Adipose tissue (tissue), 3 donors: ENCODE results near the gene GOLM1. TPM values are rescaled to one million over a fixed set of nuclear protein-coding genes. Genes with fewer than 3 reads are reported as not detected.
"Not testable (repeated sequence)": the region's sequence is repeated elsewhere in the genome, so short reads cannot be mapped to it uniquely, and the experiment has no call there.

Source experiments
- H3K27ac ChIP-seq: one replicate; pipeline ENCODE4 v1.5.1; 2013; ENCODE audit warnings: low read depth, low read length
- WGBS, 3 donors: extraction: QIAGEN DNeasy Blood & Tissue Kit; methylation state at CpG; one replicate each; pipeline ENCODE4 v1.1.7; 2013; 5-methylcytosine and 5-hydroxymethylcytosine counted together
- polyA plus RNA-seq, 3 donors: library from polyadenylated mRNA; stranded (reverse); fragments of 200-250 nt; gene quantifications; one replicate each; pipeline ENCODE4 v1.2.3, GENCODE V29; 2013
- donor health status: healthy with polysubstance abuse.
- donor health status: Bipolar disorder and iron deficiency.
- donor health status: healthy.

The GOLM1 gene
- polyA plus RNA-seq, 3 donors, result 17.0 to 21.9 (median 17.0) TPM

- WGBS, 3 donors, result 88 to 92% (median 90%) methylated on average over 19 to 21 of the region's 21 CpGs
- no peak overlapping the region for H3K27ac ChIP-seq
Measured at GRCh38 chr9:86052556-86053468, 46.5 kb downstream of the GOLM1 start.

DNA sequence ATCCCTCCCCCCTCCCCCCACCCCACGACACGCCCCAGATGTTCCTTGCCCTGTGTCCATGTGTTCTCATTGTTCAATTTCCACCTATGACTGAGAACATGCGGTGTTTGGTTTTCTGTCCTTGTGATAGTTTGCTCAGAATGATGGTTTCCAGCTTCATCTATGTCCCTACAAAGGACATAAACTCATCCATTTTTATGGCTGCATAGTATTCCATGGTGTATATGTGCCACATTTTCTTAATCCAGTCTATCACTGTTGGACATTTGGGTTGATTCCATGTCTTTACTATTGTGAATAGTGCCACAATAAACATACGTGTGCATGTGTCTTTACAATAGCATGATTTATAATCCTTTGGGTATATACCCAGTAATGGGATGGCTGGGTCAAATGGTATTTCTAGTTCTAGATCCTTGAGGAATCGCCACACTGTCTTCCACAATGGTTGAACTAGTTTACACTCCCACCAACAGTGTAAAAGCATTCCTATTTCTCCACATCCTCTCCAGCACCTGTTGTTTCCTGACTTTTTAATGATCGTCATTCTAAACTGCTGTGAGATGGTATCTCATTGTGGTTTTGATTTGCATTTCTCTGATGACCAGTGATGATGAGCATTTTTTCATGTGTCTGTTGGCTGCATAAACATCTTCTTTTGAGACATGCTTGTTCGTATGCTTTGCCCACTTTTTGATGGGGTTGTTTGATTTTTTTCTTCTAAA, 51.2 kb downstream of the GOLM1 start:
- 89 to 94% (median 91%) methylated on average over 6 of the region's 7 CpGs for WGBS, 3 donors
- H3K27ac ChIP-seq, result not testable (repeated sequence)

GRCh38 chr9:86047361-86047760, 52.0 kb downstream of the GOLM1 start:
- WGBS, 3 donors, result 93 to 95% (median 94%) methylated on average over 13 of the region's 13 CpGs
- H3K27ac ChIP-seq, result no peak overlapping the region

DNA sequence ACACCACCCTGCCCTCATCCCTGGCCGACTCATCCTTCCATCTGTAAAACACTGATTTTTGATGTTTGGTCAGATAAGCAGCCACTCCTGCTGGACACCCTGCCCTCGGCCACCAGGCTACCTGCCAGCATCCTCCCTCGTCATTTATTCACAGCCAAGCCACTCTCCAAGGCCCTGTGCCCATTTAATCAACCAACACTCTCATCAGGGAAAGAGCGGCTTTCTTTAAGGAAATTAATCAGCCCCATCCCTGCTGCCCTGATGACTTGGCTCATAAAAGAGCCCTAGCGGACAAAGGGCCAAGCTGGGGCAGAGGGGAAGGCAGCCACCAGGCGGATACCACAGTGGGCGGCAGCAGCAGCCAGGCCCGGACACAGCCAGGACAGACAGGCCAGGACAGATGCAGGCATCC, 52.4 kb downstream of the GOLM1 start:
- 71 to 80% (median 76%) methylated on average over 8 of the region's 8 CpGs for WGBS, 3 donors
- no peak overlapping the region for H3K27ac ChIP-seq

DNA sequence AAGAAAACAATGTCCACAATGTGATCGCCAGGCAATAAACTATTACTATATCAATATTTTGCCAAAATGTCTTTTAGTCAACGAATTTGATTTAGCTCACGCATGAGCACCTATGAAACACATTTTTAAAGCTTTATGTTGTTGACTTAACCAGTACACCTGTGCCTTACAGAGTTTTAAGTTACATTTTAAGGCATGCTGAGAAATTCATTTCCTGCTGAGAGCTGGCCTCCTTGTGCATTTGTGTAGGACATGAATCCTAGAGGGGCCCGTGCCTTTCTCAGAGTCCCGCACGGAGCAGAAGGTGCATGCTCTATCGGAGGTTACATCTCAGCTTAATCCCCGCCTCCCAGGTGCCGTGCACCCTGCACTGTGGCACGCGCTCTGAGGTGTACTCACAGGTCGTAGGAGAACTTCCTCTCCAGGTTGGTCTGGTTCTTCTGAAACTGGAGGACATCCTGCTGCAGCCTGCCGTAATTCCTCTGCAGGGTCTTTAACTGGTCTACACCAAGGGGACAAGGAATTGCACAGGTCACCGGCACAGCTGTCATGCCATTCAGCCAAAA, 53.2 kb downstream of the GOLM1 start:
- H3K27ac ChIP-seq, result no peak overlapping the region
- 90 to 93% (median 92%) methylated on average over 14 of the region's 14 CpGs for WGBS, 3 donors

DNA sequence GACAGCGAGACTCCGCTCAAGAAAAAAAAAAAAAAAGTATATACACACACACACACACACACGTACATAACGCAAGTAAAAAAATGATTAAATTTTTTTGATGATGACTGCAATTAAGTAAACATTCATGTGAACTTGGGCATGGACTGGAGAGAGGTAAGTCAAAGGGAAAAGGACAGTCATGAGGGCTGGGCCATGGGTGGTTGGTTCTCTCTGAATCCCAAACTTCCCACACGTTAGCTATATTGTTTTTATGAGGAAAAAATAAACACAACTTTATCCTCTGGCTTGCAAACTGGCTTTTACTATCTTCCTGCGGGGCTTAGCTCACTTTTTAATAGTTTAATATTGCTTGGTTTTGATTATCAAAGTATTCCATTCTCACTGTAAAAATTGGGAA, 53.7 kb downstream of the GOLM1 start:
- H3K27ac ChIP-seq, result no peak overlapping the region
- 90 to 95% (median 92%) methylated on average over 6 of the region's 6 CpGs for WGBS, 3 donors

- WGBS, 3 donors, result 80 to 93% (median 90%) methylated on average over 4 of the region's 4 CpGs
- no peak overlapping the region for H3K27ac ChIP-seq
Measured at GRCh38 chr9:86043999-86044398, 55.4 kb downstream of the GOLM1 start.

GRCh38 chr9:86043586-86043985, 55.8 kb downstream of the GOLM1 start:
- WGBS, 3 donors, result 91 to 95% (median 92%) methylated on average over 5 of the region's 5 CpGs
- no peak overlapping the region for H3K27ac ChIP-seq

DNA sequence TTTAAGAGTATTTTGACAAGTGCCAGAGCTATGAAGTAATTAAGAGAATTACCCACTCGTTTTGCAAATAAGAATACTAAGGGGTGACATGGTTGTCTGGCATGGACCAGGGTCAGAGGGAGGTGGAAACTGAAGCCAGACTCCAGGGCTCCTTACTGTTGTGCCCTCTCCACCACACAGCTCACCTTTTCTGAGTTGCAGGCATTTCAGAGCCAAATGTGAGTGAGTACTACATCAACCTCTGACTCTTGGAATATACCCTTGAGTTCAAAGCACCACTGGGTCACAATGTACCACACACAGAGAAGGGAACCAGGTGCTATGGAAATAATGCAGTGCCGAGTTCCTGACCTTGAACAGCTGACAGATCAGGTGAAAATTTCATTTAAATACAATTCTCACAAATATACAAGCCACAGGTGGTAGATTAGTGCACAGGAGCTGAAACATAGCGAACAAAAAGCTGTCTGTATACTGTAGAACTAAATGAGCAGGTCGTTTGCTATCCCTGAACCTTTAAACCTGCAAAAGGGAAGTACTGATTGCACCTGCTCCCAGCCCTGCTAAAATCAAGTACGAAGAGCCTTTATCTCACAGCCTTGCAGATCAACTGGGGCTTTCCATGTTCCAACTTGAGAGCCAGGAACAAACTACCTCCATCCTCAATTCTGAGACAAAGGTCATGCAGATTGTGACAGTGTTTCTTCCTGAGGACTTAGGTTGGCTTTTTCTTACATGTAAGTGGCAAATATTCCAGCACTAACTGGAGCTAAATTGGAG, 57.0 kb downstream of the GOLM1 start:
- WGBS, 3 donors, result 39 to 77% (median 76%) methylated on average over 5 of the region's 5 CpGs
- no peak overlapping the region for H3K27ac ChIP-seq

GRCh38 chr9:86041311-86041741, 58.0 kb downstream of the GOLM1 start:
- no peak overlapping the region for H3K27ac ChIP-seq
- 39 to 56% (median 46%) methylated on average over 8 of the region's 8 CpGs for WGBS, 3 donors

DNA sequence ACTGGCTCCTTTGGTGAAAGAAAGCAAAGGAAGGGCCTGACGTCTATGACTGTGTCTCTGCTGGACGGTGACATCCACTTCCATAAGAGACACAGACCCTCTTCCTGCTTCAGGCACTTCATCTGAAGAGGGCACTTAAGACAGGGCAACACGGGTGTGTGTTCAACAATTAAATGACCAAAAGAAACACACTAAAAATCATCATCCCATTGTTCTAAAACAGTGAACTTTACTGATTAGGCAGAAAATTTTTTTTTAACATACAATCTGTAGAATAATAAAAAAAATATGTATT, 58.5 kb downstream of the GOLM1 start:
- 56 to 87% (median 68%) methylated on average over 3 of the region's 3 CpGs for WGBS, 3 donors
- no peak overlapping the region for H3K27ac ChIP-seq

DNA sequence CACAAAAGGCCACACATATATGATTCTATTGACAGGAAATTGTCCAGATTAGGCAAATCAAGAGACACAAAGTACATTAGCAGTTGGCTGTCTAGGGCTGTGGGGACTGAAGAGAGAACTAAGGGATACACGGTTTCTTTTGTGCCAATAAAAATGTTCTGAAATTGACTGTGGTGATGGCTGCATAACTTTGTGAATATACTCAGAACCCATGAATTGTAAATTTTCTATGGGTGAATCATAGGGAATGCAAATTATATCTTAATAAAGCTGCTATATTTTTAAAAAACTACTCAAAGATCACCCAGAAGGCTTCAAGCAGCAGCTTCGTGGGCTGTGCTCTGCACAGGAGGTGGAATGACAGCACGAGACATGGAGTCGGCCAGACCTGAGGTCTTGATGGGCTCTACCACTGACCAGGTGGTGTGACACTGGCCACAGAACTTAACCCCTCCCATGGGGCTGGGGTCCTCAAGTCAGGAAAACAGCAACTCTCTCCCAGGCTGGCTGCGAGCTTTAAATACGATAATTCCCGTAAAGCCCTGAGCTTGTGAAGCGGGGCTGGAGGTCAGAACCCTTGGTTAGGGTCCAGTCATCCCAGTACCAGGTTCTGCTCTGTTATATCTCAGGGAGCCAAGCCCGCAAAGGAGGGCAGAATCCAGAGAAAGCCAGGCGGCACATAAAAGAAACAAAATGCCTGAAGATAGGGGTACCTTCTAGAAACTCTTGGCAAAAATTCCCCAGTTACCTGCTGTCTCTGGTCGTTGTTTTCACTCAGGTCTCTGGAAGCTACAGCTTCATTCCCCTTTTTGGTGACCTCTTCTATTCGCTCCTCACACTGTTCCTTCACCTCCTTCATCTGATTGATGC, 59.1 kb downstream of the GOLM1 start:
- no peak overlapping the region for H3K27ac ChIP-seq
- WGBS, 3 donors, result 94 to 95% (median 95%) methylated on average over 12 of the region's 12 CpGs

- WGBS, 3 donors, result 91 to 97% (median 95%) methylated on average over 9 of the region's 9 CpGs
- H3K27ac ChIP-seq, result no peak overlapping the region
Measured at GRCh38 chr9:86036555-86036954, 62.8 kb downstream of the GOLM1 start.

GRCh38 chr9:86035827-86036440, 63.4 kb downstream of the GOLM1 start:
- H3K27ac ChIP-seq, result no peak overlapping the region
- WGBS, 3 donors, result 88 to 92% (median 91%) methylated on average over 15 of the region's 15 CpGs

DNA sequence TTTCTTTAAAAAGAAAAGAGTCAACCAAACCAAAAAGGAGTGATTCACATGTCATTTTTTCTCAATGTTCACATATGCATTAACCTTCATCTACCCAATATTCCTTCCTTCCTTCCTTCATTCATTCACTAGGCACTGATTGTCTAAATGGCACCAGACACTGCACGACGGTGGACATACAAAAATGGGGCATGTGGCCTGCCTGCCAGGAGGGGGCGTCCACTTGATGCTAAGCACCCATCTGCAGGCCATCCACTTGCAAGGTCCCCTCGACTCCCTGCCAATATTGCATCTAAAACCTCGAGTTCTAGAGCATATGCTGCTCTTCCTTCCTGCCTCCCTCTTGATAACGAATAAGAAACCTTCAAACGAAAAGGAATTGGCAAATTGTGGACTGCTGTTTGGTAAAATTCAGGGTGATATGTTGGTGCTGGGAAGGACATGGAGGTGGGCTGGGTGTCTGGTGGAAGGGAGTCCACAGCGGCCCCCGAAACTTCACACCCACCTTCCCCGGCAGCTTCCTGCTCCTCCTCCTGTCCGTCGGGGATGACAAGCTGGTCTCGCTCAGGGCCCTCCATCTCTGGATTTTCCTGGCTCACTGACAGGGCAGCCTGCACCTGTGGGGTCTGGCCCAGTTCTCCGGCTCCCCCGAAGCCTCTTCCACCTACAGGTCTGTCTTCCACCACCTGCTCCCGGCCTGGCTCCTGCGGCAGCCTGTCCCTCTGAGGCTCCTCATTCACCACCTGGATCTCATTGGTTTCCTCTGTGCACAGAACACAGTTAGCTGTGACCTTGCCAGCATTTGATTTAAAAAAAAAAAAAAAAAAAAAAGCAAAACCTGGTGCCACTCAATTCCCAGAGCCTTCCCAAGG, 64.3 kb downstream of the GOLM1 start:
- 63 to 80% (median 79%) methylated on average over 17 of the region's 17 CpGs for WGBS, 3 donors
- H3K27ac ChIP-seq, result no peak overlapping the region

DNA sequence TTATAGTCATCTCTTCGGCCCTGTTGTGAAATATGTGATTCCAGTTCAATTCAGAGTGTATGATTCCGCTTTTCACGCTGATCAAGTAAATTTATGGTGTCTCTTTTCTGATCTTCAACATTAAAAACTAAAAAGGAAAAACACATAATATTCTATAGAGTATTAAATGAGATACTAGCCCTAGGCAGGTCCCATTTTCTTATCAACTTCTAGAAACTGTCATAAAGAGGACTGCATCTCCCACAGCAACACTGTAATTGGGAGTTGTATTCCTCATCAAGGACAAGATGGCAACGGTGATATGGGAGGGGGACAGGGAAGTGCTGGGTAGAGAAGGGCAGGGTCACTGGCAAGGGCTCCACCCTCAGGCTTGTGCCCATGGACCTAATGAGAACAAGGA, 71.6 kb downstream of the GOLM1 start:
- no peak overlapping the region for H3K27ac ChIP-seq
- 94 to 98% (median 97%) methylated on average over 4 of the region's 4 CpGs for WGBS, 3 donors
